B cell (primary cell): ENCODE data around the gene WDFY2. TPM values are rescaled to one million over a fixed set of nuclear protein-coding genes. Genes with fewer than 3 reads are reported as not detected.

Source experiments
- ATAC-seq: fragments of 200-7000 bp; cut with Tn5 transposase; one replicate; pipeline ENCODE4 v1.10.0; 2021; ENCODE audit warnings: low read depth, mild to moderate bottlenecking, moderate number of reproducible peaks, moderate library complexity
- CTCF ChIA-PET: fragments of 350-600 bp; sonication (Branson Sonifier 250); formaldehyde crosslinking; loops from one replicate; lab custom pipeline; 2021; ENCODE audit warnings: antibody characterized with exemption, inconsistent platforms; lab: Charles Lee
- POLR2A ChIA-PET: fragments of 350-600 bp; sonication (Branson Sonifier 250); formaldehyde crosslinking; loops from one replicate; lab custom pipeline; 2021; ENCODE audit warnings: antibody characterized with exemption; lab: Charles Lee
- DNase-seq: peaks from one replicate; pipeline ENCODE4 v3.0.0; 2013
- H2AFZ ChIP-seq: 2 replicates; pipeline ENCODE4 v1.6.1; 2012; ENCODE audit warnings: mild to moderate bottlenecking, low read depth, low read length; ENCODE audit not compliant: insufficient read depth, poor library complexity, severe bottlenecking
- H3K27ac ChIP-seq, 2 donors: 1 replicate in 1 of 2; 2 replicates in 1 of 2; pipeline ENCODE4 v1.5.1; 2012 to 2013; ENCODE audit warnings: low read length in 2 of 2, mild to moderate bottlenecking in 2 of 2, moderate library complexity in 1 of 2
- H3K27me3 ChIP-seq, 4 experiments: fragments of 200-600 bp in 1 of 4; sonication (generic) in 1 of 4; replicated peaks in 1 of 4; 1 replicate in 2 of 4; 2 replicates in 2 of 4; pipeline versions ENCODE4 v1.6.1 to v1.7.0; 2013 to 2016; ENCODE audit warnings: low read length in 3 of 4, mild to moderate bottlenecking in 2 of 4, mixed read lengths in 1 of 4, moderate library complexity in 1 of 4; ENCODE audit not compliant: insufficient read depth in 4 of 4, control insufficient read depth in 3 of 4; ENCODE audit errors: control extremely low read depth in 1 of 4
- H3K36me3 ChIP-seq, 2 experiments: replicated peaks in 1 of 2; 1 replicate in 1 of 2; 2 replicates in 1 of 2; pipeline versions ENCODE4 v1.6.1 to v1.7.1; 2013; ENCODE audit warnings: low read length in 1 of 2; ENCODE audit not compliant: insufficient read depth in 2 of 2, control insufficient read depth in 1 of 2; ENCODE audit errors: control extremely low read depth in 1 of 2, extremely low read depth in 1 of 2
- H3K4me1 ChIP-seq, 2 donors: fragments of 200-600 bp in 1 of 2; sonication (generic) in 1 of 2; 1 replicate in 1 of 2; 2 replicates in 1 of 2; pipeline versions ENCODE4 v1.5.1 to v1.6.1; 2013 to 2017; ENCODE audit warnings: low read length in 2 of 2; ENCODE audit not compliant: control insufficient read depth in 2 of 2, insufficient read depth in 2 of 2
- H3K4me2 ChIP-seq: replicated peaks from 2 replicates; pipeline ENCODE3; 2012; ENCODE audit warnings: mild to moderate bottlenecking, low read depth, low read length; ENCODE audit not compliant: poor library complexity, severe bottlenecking
- H3K4me3 ChIP-seq, 5 experiments: fragments of 200-600 bp in 1 of 5; sonication (generic) in 1 of 5; 1 replicate in 3 of 5; 2 replicates in 2 of 5; pipeline versions ENCODE4 v1.5.1 to v1.7.0; 2011 to 2016; ENCODE audit warnings: low read length in 4 of 5, mild to moderate bottlenecking in 4 of 5, low read depth in 2 of 5, control low read depth in 1 of 5, moderate library complexity in 1 of 5; ENCODE audit not compliant: insufficient read depth in 1 of 5; ENCODE audit errors: control extremely low read depth in 1 of 5, extremely low read depth in 1 of 5
- H3K79me2 ChIP-seq: fragments of 200-600 bp; sonication (generic); one replicate; pipeline ENCODE4 v1.6.0; 2016; ENCODE audit warnings: low read length; ENCODE audit not compliant: control insufficient read depth, insufficient read depth
- H3K9ac ChIP-seq: fragments of 200-600 bp; sonication (generic); 2 replicates; pipeline ENCODE4 v1.6.1; 2017; ENCODE audit warnings: mild to moderate bottlenecking, low read length, moderate library complexity
- H3K9me3 ChIP-seq, 3 donors: one replicate each; pipeline versions ENCODE4 v1.6.1 to v1.7.1; 2013; ENCODE audit warnings: low read length in 2 of 3; ENCODE audit not compliant: control insufficient read depth in 2 of 3, insufficient read depth in 1 of 3; ENCODE audit errors: control extremely low read depth in 1 of 3
- H4K20me1 ChIP-seq: 2 replicates; pipeline ENCODE4 v1.6.0; 2012; ENCODE audit warnings: mild to moderate bottlenecking, low read length; ENCODE audit not compliant: insufficient read depth, control insufficient read depth, poor library complexity, severe bottlenecking
- H3K27ac Mint-ChIP-seq: one replicate; pipeline ENCODE4 v1.8.0; 2021; ENCODE audit warnings: mixed read lengths
- H3K27me3 Mint-ChIP-seq: one replicate; pipeline ENCODE4 v1.8.0; 2021; ENCODE audit warnings: mixed read lengths
- H3K4me1 Mint-ChIP-seq: one replicate; pipeline ENCODE4 v1.8.0; 2021; ENCODE audit warnings: mixed read lengths
- H3K4me3 Mint-ChIP-seq: one replicate; pipeline ENCODE4 v1.8.0; 2021; ENCODE audit warnings: mixed read lengths
- H3K9me3 Mint-ChIP-seq: one replicate; pipeline ENCODE4 v1.8.0; 2022; ENCODE audit warnings: mixed read lengths; ENCODE audit not compliant: insufficient read depth
- CTCF ChIP-seq: fragments of 200-600 bp; IDR thresholded peaks from one replicate; pipeline ENCODE4 v1.8.0; 2022; ENCODE audit warnings: antibody characterized with exemption, mild to moderate bottlenecking
- EZH2 ChIP-seq: IDR thresholded peaks from 2 replicates; pipeline ENCODE4 v1.6.1; 2012; ENCODE audit warnings: borderline replicate concordance, low read depth, mild to moderate bottlenecking, moderate library complexity, low read length; ENCODE audit not compliant: insufficient read depth, poor library complexity, severe bottlenecking
- WGBS: methylation state at CpG from one replicate; pipeline ENCODE4 v1.1.5; 2013; ENCODE audit warnings: missing lambda C conversion rate; ENCODE audit not compliant: insufficient coverage; 5-methylcytosine and 5-hydroxymethylcytosine counted together
- intact Hi-C: fragments of 100-400 bp; cut with micrococcal nuclease; formaldehyde crosslinking; loops from one replicate; pipeline ENCODE4 v1.10.0; 2022
- polyA plus RNA-seq: library from polyadenylated mRNA; depleted of rRNA; stranded (reverse); fragments of >200 nt; gene quantifications from 2 replicates; pipeline ENCODE4 v1.2.3, GENCODE V29; 2012
- total RNA-seq, 2 donors: library from RNA; stranded (reverse); fragments of 120-200 nt in 1 of 2; gene quantifications; 1 replicate in 1 of 2; 2 replicates in 1 of 2; pipeline versions ENCODE4 v1.2.3 to v1.2.4, GENCODE V29; 2013 to 2022

The WDFY2 gene
- total and polyA plus RNA-seq, 2 donors (not counting 1 experiment from before 2014, with no cell fraction given): 12.4 to 47.7 TPM

GRCh38 chr13:51772105-51772455 is 187.8 kb downstream of the WDFY2 start:
- TF ChIP-seq EZH2 (no peak), CTCF (no peak)
- H3K4me2 ChIP-seq: no peak overlapping the region
- H3K4me3 Mint-ChIP-seq: no peak overlapping the region
- no peak overlapping the region for H2AFZ ChIP-seq
- no peak overlapping the region for H3K27ac Mint-ChIP-seq
- intact Hi-C loops: no loop called here
- POLR2A ChIA-PET: interaction anchor here (0.6 to 1.3 kb wide), 2 partner anchors 19 to 188 kb away, joined by 3 to 4 read pairs; partner anchors contain the start of gene WDFY2
- peaks cover 0 to 4% of the 10 kb centered on the region in 2 experiments for H3K36me3 ChIP-seq
- no peaks in the 10 kb centered on the region for H3K27me3 ChIP-seq
- H3K9me3 Mint-ChIP-seq: no peaks in the 10 kb centered on the region
- H3K4me1 ChIP-seq: peaks cover 0 to 9% of the 10 kb centered on the region in 2 donors
- peaks cover 0 to 6% (median 0%) of the 10 kb centered on the region in 3 donors for H3K9me3 ChIP-seq
- 95% methylated on average over 5 of the region's 9 CpGs for WGBS
- H3K79me2 ChIP-seq: no peaks in the 10 kb centered on the region
- CTCF ChIA-PET: interaction anchor here (0.8 to 1.0 kb wide), 2 partner anchors 23 to 60 kb away, joined by 3 read pairs; no protein-coding TSS in a partner anchor
- no peak overlapping the region for H3K4me3 ChIP-seq
- peaks cover 8% of the 10 kb centered on the region for H3K4me1 Mint-ChIP-seq
- no peak overlapping the region for H3K27ac ChIP-seq
- H4K20me1 ChIP-seq: no peaks in the 10 kb centered on the region
- no peak overlapping the region for H3K9ac ChIP-seq
- ATAC-seq (no peak), DNase-seq (no peak)
- no peaks in the 10 kb centered on the region for H3K27me3 Mint-ChIP-seq

- H3K79me2 ChIP-seq: no peaks in the 10 kb centered on the region
- Mint-ChIP-seq H3K9me3 (no peaks in the 10 kb centered on the region), H3K4me1 (peaks cover 8% of the 10 kb centered on the region), H3K4me3 (no peak overlapping the region), H3K27ac (no peak overlapping the region), H3K27me3 (no peaks in the 10 kb centered on the region)
- CTCF ChIA-PET: interaction anchor here (0.8 kb wide), 1 partner anchor 59 kb away, joined by 3 read pairs; no protein-coding TSS in a partner anchor
- no peak for ATAC-seq
- no peak overlapping the region for H3K4me3 ChIP-seq
- no peak overlapping the region for H3K9ac ChIP-seq
- WGBS: 100% methylated on average over 6 of the region's 6 CpGs
- intact Hi-C loops: no loop called here
- no peak overlapping the region for H2AFZ ChIP-seq
- no peaks in the 10 kb centered on the region for H3K36me3 ChIP-seq
- POLR2A ChIA-PET: interaction anchor here (0.6 kb wide), 1 partner anchor 18 kb away, joined by 4 read pairs; no protein-coding TSS in a partner anchor
- no peak overlapping the region for H3K27ac ChIP-seq
- TF ChIP-seq CTCF (no peak), EZH2 (no peak)
- no peaks in the 10 kb centered on the region for H4K20me1 ChIP-seq
- H3K9me3 ChIP-seq: peaks cover 0 to 6% (median 0%) of the 10 kb centered on the region in 3 donors
- DNase-seq: no peak
- peaks cover 0 to 9% of the 10 kb centered on the region in 2 donors for H3K4me1 ChIP-seq
- H3K27me3 ChIP-seq: no peaks in the 10 kb centered on the region
- H3K4me2 ChIP-seq: no peak overlapping the region
Measured at GRCh38 chr13:51772781-51773180, 188.5 kb downstream of the WDFY2 start.
